HG03159 (cell line): ENCODE data around the gene IFIT1.
"Not testable (repeated sequence)": the region's sequence is repeated elsewhere in the genome, so short reads cannot be mapped to it uniquely, and the experiment has no call there.

ENCODE experiments used
- ATAC-seq: cut with Tn5 transposase; IDR thresholded peaks from one replicate; pipeline ENCODE4 v1.9.1; 2021; ENCODE audit warnings: mild to moderate bottlenecking, moderate library complexity; ENCODE audit not compliant: unreplicated experiment

The IFIT1 gene

GRCh38 chr10:89398003-89398749, 5.8 kb downstream of the IFIT1 start:
- ATAC-seq: no peak

DNA sequence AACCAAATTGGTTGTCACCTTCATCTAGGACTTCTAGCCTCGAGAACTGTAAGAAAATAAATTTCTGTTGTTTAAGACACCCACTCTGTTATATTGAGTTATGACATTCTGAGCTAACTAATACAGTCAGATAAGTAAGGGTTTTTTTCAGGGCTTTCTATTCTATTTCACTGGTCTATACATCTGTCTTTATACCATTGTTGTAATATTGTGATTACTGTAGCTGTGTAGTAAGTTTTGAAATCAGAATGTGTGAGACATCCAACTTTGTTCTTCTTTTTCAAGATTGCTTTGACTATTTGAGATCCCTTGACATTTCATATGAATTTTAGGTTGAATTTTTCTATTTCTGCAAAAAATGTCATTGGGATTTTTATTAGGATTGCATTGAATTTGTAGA, 7.5 kb downstream of the IFIT1 start:
- ATAC-seq: no peak

- ATAC-seq: no peak
Observed at GRCh38 chr10:89403043-89403442, 10.6 kb downstream of the IFIT1 start.

- no peak for ATAC-seq
Observed at GRCh38 chr10:89404104-89405047, 12.0 kb downstream of the IFIT1 start.

DNA sequence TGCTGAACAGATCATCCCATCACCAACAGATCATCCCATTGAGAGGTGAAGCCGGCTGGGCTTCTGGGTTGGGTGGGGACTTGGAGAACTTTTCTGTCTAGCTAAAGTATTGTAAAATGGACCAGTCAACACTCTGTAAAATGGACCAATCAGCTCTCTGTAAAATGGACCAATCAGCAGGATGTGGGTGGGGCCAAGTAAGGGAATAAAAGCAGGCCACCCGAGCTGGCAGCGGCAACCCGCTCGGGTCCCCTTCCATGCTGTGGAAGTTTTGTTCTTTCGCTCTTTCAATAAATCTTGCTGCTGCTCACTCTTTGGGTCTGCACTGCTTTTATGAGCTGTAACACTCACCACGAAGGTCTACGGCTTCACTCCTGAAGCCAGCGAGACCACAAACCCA, 13.8 kb downstream of the IFIT1 start:
- ATAC-seq: not testable (repeated sequence)

DNA sequence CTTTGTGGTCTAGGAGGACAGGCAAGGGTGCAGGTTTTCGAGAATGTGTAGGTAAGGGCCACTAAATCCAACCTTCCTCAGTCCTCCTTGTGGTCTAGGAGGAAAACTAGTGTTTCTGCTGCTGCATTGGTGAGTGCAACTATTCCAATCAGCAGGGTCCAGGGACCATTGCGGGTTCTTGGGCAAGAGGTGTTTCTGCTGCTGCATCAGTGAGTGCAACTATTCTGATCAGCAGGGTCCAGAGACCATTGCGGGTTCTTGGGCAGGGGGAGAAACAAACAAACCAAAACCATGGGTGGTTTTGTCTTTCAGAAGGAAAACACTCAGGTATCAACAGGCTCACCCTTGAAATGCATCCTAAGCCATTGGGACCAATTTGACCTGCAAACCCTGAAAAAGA, 15.4 kb downstream of the IFIT1 start:
- not testable (repeated sequence) for ATAC-seq

DNA sequence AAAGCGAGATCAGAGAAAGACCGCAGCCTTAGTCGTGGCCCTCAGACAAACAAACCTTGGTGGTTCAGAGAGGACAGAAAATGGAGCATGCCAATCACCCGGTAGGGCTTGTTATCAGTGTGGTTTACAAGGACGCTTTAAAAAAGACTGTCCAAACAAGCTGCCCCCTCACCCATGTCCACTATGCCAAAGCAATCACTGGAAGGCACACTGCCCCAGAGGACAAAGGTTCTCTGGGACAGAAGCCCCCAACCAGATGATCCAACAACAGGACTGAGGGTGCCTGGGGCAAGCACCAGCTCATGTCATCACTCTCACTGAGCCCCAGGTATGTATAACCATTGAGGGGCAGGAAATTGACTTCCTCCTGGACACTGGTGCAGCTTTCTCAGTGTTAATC, 16.9 kb downstream of the IFIT1 start:
- ATAC-seq: not testable (repeated sequence)

DNA sequence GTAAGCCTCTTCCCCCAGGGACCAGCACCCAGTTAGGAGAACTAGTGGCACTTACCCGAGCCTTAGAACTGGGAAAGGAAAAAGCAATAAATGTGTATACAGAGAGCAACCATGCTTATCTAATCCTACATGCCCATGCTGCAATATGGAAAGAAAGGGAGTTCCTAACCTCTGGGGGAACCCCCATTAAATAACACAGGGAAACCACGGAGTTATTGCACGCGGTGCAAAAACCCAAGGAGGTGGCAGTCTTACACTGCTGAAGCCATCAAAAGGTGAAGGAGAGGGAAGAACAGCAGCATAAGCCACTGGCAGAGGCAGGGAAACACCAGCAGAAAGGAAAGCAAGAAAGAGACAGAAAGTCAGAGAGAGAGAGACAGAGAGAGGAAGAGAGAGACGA, 18.1 kb downstream of the IFIT1 start:
- not testable (repeated sequence) for ATAC-seq

DNA sequence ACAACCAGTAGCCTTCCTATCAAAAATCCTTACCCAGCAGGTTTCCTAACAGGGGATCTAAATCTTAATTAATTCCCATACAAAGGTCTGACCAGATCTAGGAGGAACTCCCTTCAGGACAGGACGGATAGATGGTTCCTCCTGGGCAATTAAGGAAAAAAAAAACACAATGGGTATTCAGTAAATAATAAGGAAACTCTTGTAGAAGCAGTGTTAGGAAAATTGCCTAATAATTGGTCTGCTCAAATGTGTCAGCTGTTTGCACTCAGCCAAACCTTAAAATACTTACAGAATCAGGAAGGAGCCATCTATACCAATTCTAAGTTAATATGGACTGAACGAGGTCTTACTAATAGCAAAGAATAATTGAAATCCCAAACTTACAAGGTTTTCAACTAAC, 18.7 kb downstream of the IFIT1 start:
- ATAC-seq: not testable (repeated sequence)

GRCh38 chr10:89412276-89412675, 19.9 kb downstream of the IFIT1 start:
- ATAC-seq: not testable (repeated sequence)

- no peak for ATAC-seq
Observed at GRCh38 chr10:89413398-89413912, 21.0 kb downstream of the IFIT1 start.

DNA sequence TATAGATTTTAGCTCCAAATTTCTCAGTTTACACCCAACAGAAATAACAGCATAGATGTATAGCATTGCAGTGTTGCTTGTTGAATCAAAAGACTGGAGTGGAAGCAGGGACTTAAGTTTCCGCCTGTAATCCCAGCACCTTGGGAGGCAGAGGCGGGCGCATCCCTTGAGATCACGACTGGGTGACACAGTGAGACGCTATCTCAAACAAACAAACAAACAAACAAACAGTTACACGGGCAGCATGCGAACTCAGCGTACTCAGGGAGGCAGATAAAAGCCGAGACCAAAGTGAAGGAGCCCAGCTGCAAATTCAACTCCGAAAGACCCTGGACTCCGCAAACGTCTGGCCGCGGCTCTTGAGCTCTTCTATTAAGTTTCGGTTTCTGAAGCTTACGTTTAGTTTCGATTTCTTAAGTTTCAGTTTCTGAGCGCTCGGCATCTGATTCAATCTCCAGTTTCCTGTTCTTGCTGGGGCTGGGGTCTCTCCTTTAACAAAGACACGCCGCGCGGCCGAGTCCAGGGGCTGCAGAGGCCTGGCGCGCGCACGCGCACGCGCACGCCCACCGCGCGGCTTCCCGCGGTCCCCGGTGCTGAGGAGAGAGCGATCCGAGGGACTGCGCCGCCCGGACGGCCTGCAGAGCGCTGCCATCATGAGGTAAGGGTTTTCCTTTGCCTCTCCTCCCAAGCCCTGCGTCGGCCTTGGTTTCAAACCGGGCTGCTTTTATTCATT, 21.9 kb downstream of the IFIT1 start, which contains the start of gene IFIT5:
Gene IFIT5, plus strand, starts transcription at position 423 of the 733 bp plus-strand sequence. Its CDS starts 231 bp downstream, at position 654.
- peak; percentile 78 for ATAC-seq

- ATAC-seq: peak; percentile 41
Observed at GRCh38 chr10:89414879-89415821, 22.7 kb downstream of the IFIT1 start.

DNA sequence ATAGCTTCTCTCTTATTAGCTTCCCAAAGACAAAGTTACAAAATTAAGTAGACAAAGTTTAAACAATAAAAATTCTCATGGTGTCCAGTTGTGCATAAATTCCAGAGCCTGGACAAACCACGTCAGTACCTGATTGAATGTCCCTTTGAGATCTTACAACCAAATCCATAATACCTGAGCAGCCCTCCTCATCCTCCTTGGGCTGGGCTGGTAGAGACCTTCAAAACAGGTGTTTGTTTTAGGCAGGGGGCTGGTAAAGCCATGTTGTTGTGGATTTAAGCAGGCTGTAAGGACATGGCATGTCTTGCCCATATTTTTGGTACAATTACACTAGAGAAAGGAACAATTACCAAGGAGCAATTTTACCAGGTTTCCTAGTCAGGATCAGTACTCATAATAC, 24.0 kb downstream of the IFIT1 start:
- ATAC-seq: no peak

DNA sequence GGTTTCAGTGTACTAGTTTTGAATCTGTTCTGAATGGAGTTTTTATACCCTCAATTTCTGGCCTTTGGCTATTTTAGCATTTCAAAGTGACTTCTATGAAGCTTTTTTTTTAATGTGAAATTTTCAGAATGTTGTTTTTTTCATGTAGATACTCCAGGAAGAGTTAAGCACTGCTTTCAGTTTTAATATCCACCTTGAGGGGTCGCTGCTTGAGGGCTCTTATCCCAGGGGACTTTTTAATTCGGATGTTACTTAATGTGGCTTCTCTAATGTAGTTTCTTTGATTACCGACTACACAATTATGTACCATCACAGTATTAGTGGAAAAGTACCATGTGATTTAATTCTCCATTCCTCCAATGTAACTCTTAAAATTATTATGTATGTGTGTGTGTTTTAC, 27.1 kb downstream of the IFIT1 start:
- ATAC-seq: no peak

DNA sequence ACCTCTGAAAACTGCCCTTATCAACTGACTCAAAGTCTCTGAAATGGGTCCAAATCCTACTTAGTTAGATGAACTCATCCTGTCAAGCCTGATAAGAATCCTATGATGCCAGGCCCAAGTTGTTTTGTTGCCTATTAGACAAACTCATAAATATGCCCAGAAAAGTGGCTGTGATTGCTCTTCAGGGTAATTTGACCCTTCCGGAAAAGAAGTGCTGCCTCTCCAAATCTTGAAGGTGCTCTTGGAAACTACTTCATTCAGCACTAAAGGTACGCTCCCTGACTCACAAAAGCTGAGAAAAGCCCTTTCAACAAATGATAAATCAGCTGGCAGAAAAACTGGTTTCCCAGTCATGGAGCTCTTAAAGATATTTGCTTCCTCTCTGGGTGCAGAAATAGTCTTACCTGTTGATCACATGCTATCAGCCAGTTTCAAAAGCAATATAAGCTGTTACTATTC, 28.6 kb downstream of the IFIT1 start:
- no peak for ATAC-seq

DNA sequence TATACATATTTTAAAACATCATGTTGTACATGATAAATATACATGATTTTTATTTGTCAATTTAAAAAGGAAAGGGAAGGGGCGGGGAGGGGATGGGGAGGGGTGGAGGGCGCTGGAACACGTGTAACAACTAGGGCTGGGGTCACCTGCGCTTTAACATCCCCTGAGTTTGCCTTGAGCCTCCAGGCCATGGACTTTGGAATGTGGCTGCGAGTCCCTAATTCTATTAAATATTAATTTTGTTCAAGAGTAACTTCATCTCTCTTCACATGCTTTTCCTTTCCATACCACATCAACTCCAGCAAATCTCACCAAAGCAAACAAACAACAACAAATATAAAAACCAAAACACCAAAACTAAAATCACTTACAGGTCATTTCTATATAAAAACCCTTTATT, 32.6 kb downstream of the IFIT1 start:
- ATAC-seq: no peak

DNA sequence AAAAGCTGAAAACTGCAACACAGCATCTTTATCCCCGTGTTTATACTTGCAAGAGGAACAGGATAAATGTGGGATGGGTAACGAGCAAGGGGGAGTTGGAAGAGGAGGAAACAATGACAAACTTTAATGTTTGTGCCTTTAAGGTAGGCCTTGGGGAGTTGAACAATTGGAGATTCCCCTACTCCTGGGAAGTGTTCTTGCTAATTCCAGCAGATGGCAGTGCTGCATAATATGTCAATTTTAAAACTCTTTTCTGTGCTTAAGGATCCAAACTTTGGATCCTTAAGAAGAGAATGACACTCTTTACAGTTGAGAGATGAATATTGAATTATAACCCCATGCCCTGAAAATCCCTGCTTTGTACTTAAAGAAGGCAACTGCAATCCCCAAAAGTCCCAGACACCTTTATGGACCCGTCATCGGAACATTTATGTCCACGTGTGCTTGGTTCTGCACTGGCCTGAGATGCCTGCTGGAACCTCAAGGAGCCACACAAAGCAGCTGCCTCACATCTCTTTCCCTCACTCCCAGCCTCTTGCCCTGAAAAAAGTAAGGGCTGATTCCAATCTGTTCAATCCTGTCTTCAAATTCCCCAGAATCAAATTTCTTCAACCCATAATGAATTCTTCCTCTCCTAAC, 33.9 kb downstream of the IFIT1 start:
- no peak for ATAC-seq

GRCh38 chr10:89427629-89428028, 35.2 kb downstream of the IFIT1 start:
- no peak for ATAC-seq
